HPDE6-E6E7 (cell line): ENCODE results near the gene SH3PXD2A.
"Not testable (repeated sequence)": the region's sequence is repeated elsewhere in the genome, so short reads cannot be mapped to it uniquely, and the experiment has no call there.

Source experiments
- DNase-seq: peaks from one replicate; pipeline ENCODE4 v3.0.0; 2011; ENCODE audit warnings: missing footprints; ENCODE audit errors: extremely low spot score

SH3PXD2A gene

DNA sequence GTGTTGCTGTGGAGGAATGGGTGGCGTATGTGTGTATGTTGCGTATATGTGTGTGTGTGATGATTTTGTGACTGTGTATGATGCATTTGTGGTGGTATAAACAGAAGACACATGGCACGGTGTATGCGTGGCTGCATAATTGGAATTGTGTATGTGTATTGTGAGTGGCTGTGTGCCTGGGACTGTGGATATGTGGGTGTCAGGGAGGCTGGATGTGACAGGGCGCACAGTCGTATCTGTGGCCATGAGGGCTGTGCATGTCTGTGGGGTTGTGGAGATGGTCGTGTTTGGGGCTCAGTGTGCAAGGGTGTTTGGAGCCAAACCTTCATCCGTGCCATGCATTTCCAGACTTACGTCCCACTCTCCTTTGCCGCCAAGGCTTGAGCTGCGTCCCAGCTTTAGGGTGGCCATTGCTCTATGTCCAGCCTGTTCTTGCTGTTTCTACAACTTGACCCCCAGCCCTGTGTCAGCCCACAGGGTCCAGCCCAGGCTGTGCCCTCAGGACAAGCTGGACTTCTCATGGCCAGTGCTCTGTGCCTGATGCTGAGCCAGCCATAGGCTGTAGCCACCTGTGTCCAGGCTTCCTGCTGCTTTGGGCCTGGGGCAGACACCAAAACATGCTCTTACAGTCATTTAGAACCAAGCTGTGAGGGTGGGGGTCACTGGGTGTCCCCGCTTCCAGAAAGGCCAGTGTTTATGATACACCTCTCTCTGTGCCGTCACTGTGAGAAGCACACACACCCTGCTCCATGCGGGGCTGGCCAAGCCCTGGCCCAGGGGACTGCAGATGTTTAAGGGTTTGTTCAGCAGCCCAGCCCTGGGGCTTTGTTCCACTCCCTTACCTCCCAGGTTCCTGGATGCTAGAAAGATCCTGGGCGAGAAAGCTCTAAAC lies 234.2 kb downstream of the SH3PXD2A start:
- no peak for DNase-seq

GRCh38 chr10:103620352-103620740 lies 235.0 kb downstream of the SH3PXD2A start:
- DNase-seq, result no peak

- no peak for DNase-seq
These were observed 235.7 kb downstream of the SH3PXD2A start for GRCh38 chr10:103619424-103620351.

DNA sequence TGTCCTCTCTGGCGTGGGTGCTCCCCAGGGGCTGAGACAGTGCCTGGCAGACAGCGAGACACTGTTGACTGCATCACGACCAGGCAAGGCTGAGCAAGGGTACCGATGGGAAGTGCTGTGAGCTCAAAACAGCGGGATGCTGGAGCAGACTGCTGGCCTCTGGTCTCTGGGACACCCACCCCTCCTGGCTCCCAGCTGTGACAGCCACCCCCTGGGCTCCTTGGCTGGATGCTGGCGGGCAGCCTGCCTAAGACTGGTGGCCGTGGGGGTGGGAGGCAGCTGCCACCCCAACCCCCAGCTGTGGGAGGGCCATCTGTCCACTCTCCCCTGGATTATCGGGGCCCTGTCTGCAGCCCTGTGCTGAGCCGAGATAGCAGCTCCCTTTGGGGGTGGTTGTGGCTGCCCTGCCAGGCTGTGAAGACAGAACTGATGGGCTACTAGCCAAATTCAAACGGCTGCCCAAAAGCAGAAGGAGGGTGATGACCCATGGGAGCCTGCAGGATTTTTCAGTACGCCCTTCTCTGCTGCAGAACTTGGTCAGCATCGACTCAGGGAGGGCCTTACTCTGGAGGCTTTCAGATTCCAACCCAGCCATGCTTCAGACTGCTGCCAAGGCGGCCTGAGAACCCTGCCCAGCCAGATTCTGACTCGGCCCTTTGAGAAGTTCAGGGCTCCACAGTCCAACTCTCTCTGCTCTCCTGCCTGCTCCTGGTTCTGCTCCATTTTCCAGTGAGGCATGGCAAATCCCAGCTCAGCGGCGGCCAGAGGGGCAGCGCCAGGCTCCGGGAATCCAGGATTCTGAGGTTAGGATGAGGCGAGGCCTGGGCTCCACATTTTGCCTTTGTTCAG lies 236.6 kb downstream of the SH3PXD2A start:
- DNase-seq, result no peak

GRCh38 chr10:103617602-103618385 lies 237.6 kb downstream of the SH3PXD2A start:
- DNase-seq, result no peak

DNA sequence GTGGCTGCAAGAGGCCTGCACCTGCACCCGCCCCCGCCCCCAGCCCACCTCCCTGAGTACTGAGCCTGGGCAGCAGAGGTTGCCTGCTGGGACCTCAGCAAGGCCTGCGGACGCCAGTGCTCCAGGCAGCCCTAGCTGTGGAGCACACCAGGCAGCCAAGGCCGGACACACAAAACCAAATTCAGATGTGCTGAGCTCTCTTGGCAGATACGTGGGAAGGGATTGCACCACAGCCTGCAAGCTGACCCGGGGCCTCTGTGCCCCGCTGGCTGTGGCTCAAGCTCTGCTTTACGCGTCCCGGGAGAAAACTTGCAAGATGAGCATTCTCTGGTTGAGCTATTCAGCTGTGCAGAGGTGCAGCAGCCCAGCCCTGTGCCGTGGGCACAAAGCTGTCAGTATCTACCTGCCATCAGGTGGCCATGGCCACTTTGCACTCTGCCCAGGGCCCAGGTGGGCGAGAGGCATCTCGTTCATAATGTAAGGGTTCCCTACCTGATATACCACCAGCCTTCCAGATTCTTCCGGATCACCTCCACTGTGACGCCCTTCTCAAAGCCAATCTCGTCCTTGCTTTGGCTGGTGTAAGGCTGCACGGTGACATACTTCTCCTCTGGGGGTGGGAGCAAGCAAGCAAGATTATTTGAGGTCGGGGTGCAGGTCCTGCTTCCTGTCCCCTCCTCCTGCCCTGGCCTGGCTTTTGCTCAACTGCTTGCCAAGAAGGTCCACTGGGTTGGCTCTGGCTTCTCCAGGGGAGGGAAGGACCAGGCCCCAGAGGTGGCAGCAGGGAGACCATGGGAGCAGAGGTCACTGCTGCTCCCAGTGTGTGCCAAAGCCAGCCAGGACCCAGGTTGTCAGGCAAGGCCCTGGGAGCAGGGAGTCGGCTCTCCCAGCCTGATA lies 238.4 kb downstream of the SH3PXD2A start:
- no peak for DNase-seq

GRCh38 chr10:103614306-103615158 lies 240.8 kb downstream of the SH3PXD2A start:
- no peak for DNase-seq

GRCh38 chr10:103613616-103614015 lies 241.8 kb downstream of the SH3PXD2A start:
- DNase-seq, result no peak

DNA sequence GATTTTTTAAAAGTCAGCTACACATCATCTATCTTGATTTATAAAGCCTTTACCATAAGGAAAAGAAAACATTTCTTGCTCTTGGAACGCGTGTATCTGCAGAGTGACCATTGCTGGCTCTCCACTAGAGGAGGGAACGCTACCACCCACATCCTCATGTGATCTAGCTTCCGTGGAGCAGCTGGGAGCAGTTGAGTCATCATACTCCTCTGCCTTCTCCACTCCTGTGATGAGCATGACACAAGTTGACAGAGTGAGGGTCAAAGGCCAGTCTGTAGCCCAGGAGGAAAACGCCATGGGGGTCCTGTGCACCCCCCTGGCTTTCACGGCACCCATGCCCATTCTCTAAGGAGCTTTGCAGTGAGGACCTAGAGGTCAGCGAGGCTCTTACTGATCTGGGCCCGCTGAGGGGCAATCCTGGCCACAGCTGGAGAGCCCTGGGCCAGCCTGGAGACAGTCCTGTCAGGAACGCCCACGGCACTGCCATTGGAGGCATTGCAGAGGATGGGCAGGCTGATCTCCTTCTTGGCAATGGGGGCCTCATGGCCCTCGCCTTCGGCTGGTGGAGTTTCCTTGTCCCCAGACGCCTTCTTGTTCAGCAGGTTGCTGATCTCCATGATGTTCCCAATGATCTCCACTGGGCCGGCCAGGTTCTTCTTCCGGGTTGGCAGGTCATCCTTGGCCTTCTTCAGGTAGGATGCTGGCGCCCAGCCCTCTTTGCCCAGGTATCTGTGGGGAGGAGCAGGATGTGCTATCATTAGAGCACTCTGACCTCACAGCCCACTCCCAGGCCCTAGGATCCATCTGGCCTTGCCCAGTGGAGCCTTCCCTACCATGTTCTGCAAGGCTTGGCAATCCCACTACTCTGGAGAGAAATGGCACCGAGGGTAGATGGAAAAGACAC lies 242.7 kb downstream of the SH3PXD2A start:
- DNase-seq, result no peak

DNA sequence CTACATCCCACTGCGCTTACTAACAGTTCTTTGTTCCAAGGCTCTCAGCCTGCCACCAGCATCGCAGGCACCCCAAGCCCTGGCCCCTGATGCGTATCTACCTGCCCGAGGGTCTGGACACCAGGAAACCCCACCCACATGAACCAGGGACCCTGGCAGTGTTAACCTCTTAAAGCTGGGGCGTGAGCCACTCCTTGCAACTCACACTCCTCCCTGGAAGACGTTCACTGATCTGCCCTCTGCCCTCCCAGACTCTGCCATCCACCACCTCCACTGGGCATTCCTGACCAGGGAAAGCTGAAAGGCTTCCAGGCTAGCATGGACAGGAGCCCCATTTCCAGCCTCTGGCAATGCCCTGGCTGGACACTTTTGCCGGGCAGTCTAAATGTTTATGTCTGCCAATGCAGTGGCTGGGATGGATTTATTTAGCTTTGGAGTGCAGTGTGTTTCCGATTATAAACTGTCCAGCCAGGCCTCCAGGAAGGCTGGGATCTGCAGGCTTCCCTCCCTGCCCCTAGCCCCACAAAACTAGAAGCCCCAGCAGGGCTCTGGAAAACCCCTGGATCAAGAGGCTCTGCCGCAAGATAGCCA lies 244.4 kb downstream of the SH3PXD2A start:
- no peak for DNase-seq

DNA sequence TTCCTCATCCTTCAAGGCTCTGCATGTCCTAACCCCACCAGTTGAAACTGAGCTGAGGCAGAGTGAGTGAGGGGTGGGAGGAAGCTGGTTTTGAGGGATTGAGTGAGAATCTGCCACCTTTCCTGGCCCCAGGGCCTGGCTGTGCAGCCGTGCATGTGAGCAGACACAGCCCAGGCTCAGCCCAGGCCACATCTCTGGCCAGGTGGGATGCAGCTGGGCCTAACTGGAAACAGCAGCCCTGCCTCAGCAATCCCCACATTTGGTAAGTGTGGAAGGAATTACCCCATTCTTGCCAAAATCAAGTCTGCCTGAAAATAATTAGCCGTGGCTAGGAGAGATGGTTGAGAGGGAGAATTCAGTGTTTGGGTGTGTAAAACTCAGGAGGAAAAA lies 245.3 kb downstream of the SH3PXD2A start:
- no peak for DNase-seq

DNA sequence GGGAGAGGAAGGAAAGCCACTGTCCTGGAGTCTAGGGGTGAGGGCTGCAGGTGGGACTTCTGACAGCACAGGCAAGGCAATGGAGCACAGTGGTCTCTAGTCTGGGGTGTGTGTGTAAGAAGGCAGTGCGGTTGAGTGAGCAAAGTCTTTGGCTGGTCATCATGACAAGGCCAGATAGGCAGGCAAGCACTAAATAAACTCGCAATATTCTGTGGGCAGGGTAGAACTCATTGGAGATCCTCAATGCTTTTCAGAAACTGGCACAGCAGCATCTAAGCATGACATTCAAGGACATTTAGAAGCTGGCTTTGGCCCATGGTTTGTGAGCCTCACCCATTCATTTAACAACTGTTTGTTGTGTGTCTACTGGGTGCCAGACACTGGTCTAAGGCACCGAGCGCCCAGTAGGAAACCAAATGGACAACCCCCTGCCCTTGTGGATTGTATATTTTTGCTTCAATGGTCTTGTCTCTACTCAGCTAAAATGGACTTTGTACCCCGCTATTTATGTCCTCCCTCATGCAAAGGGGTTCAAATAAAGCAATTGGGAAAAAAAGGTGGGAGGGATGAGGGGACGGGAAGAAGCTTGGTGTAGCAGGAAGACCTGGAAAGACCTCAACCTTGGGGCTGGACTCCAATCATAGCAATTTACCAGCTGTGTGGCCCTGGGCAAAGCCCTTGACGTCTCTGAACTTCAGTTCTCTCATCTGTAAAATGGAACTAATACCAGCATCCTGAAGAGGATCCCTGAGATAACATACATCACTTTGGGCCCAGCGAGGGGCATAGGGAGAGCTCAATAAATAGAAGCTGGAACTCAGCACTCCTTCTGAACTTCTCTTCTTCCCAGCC lies 245.9 kb downstream of the SH3PXD2A start:
- DNase-seq, result no peak

DNA sequence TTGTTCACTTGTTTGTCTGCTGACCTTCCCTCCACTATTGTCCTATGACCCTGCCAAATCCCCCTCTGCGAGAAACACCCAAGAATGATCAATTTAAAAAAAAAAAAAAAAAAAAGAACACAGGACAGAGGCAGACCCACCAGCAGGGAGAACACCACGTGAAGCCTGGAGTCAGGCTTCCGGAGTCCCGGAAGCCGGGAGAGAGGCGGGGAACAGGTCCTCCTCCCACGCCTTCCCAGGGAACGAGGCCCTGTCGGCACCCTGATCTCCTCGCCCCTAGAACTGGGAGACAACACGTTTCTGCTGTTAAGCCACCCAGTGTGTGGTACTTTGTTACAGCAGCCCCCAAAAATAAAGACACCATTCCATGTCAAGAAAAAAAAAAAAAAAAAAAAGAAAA lies 247.3 kb downstream of the SH3PXD2A start:
- not testable (repeated sequence) for DNase-seq

GRCh38 chr10:103607051-103607450 lies 248.3 kb downstream of the SH3PXD2A start:
- DNase-seq, result not testable (repeated sequence)

GRCh38 chr10:103606097-103606438 lies 249.3 kb downstream of the SH3PXD2A start:
- not testable (repeated sequence) for DNase-seq

DNA sequence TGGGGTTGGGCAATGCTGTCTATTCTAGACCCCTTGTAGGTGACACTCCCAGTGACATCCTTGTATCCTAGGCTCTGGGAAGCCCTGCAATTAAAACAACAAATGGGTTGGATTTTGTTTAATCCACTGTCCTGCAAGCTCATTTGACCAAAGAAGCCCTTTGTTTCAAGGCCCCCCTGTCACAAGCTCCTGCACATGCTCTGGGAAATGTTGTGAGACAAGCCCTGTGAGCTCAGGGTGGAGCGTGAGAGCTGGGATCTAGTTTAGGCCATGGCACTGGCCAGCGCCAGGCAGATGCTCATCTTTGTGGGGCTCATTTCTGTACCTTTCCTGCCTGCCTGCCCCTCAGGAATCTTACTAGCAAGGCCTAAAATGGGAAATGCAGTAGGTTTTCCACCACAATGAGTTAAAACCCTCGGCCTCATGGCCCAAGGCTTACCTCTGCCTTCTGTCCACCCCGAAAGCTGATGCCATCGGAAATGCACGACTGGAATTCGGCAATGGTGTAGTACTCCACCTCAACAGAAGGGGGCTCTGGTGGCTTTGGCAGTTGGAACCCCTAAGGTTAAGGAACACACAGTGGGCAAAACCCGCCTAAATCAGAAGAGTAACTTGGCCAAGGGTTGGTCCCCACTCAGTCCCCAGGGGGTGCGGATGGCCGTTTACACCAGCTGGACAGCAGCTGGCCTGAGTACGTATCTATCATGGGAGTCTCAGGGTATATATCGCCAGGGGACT lies 249.8 kb downstream of the SH3PXD2A start:
- DNase-seq, result no peak
